Psoas muscle (tissue), 8 donors: Measurements from ENCODE around the gene MYB. TPM values are rescaled to one million over a fixed set of nuclear protein-coding genes. Genes with fewer than 3 reads are reported as not detected.
"Not testable (repeated sequence)": the region's sequence is repeated elsewhere in the genome, so short reads cannot be mapped to it uniquely, and the experiment has no call there.

Source experiments
- ATAC-seq, 4 donors: fragments of 200-7000 bp; cut with Tn5 transposase; one replicate each; pipeline ENCODE4 v1.9.1; 2020; ENCODE audit warnings: moderate library complexity in 3 of 4, mild to moderate bottlenecking in 2 of 4
- DNase-seq, 2 donors: peaks; one replicate each; pipeline ENCODE4 v3.0.0-alpha.2; 2020
- H3K27ac ChIP-seq: fragments of 200-600 bp; one replicate; pipeline ENCODE4 v1.8.0; 2022
- H3K27me3 ChIP-seq, 3 donors: fragments of 200-600 bp in 1 of 3; one replicate each; pipeline versions ENCODE4 v1.6.1 to v1.8.0; 2013 to 2022; ENCODE audit warnings: low read length in 2 of 3, mild to moderate bottlenecking in 2 of 3, moderate library complexity in 1 of 3; ENCODE audit not compliant: insufficient read depth in 3 of 3
- H3K36me3 ChIP-seq, 2 donors: fragments of 200-600 bp in 1 of 2; one replicate each; pipeline versions ENCODE4 v1.6.1 to v1.8.0; 2013 to 2022; ENCODE audit warnings: low read depth in 1 of 2, mild to moderate bottlenecking in 1 of 2, moderate library complexity in 1 of 2; ENCODE audit not compliant: insufficient read depth in 1 of 2
- H3K4me1 ChIP-seq: fragments of 200-600 bp; one replicate; pipeline ENCODE4 v1.8.0; 2022
- H3K4me3 ChIP-seq: fragments of 200-600 bp; one replicate; pipeline ENCODE4 v1.8.0; 2022; ENCODE audit warnings: mild to moderate bottlenecking
- H3K9me3 ChIP-seq: fragments of 200-600 bp; one replicate; pipeline ENCODE4 v1.8.0; 2022
- WGBS, 3 donors: extraction: QIAGEN DNeasy Blood & Tissue Kit; methylation state at CpG; one replicate each; pipeline versions ENCODE4 v1.1.6 to v1.1.7; 2013; 5-methylcytosine and 5-hydroxymethylcytosine counted together
- intact Hi-C, 2 donors: fragments of 100-400 bp; cut with DNase I; formaldehyde crosslinking; loops; one replicate each; pipeline versions ENCODE4 v1.11.0 to v1.14.2; 2022
- polyA plus RNA-seq, 3 donors: library from polyadenylated mRNA; stranded (reverse); fragments of 200-250 nt; gene quantifications; one replicate each; pipeline ENCODE4 v1.2.3, GENCODE V29; 2013
- total RNA-seq, 4 donors: library from RNA; stranded (reverse); fragmentation: NEBNext Ultra II Directional in 2 of 4; extraction: Animal tissue kit (Norgen Biotek cat#: 25700) in 2 of 4; gene quantifications; one replicate each; pipeline versions ENCODE4 v1.2.1 to v1.2.4, GENCODE V29; 2021 to 2023
- TF ChIP-seq, protein P1 (sequence below): fragments of 200-600 bp; IDR thresholded peaks from one replicate; pipeline ENCODE4 v1.8.0; 2022; ENCODE audit warnings: antibody characterized with exemption
- donor health status: healthy with polysubstance abuse.
- donor health status: DM: no; HTN: no; CAD: no; lungs with moderate emphysema.
- donor health status: Bipolar disorder and iron deficiency.
- donor health status: healthy.
- donor health status: DM: yes; HTN: yes; CAD: no.
- donor health status: DM: no; HTN: no; CAD: no.
- donor health status: DM: no; HTN: no; CAD: no.
- donor health status: DM: yes; HTN: yes; CAD: no.

The MYB gene
- total and polyA plus RNA-seq, 7 donors = 0.04 to 0.28 (median 0.05) TPM; not detected in 3

DNA sequence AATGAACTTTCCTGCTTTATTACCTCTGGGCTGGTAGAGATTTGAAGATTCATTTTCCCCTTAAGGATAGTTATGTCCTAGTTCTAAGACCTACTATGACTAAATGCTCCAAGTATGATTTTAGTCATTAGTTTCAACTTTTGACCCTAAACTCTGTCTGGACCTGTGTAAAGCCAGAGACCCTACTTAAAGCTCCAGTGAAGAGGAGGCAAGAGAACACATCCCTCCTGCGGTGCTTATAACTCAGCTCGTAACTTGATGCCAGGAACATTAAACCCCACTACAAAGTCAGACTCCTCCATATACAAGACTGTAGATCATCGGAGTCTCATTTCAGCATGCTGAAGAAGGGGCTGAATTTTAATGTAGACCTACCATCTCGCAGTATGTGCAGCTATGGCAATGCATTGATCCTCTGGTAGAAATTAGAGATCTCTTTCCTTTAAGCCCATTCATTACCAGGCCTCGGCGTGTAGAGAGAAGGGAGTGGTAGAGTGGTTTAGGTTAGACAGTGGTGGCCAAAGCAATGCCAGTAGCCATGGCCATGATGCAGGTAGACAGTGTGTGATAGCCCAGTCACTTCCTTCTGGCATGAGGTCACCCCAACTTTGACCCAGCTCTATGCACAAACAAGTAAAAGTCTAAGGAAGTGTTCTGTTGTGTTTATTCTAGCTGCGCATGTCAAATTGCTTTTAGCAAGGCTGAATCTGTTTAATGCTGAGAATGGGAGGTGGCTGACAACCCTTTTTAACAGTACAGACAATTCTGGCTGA, 34.8 kb upstream of the MYB start:
- no peak for DNase-seq
- H3K27ac ChIP-seq = no peak overlapping the region
- no peaks in the 10 kb centered on the region for H3K27me3 ChIP-seq
- no peaks in the 10 kb centered on the region for H3K36me3 ChIP-seq
- TF ChIP-seq, protein P1, sequence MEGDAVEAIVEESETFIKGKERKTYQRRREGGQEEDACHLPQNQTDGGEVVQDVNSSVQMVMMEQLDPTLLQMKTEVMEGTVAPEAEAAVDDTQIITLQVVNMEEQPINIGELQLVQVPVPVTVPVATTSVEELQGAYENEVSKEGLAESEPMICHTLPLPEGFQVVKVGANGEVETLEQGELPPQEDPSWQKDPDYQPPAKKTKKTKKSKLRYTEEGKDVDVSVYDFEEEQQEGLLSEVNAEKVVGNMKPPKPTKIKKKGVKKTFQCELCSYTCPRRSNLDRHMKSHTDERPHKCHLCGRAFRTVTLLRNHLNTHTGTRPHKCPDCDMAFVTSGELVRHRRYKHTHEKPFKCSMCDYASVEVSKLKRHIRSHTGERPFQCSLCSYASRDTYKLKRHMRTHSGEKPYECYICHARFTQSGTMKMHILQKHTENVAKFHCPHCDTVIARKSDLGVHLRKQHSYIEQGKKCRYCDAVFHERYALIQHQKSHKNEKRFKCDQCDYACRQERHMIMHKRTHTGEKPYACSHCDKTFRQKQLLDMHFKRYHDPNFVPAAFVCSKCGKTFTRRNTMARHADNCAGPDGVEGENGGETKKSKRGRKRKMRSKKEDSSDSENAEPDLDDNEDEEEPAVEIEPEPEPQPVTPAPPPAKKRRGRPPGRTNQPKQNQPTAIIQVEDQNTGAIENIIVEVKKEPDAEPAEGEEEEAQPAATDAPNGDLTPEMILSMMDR = no peak
- intact Hi-C loops = loop anchor here (5.0 to 10.0 kb wide), 3 partner anchors 118 to 278 kb away; no protein-coding TSS in a partner anchor
- ATAC-seq = no peak
- H3K4me3 ChIP-seq = no peak overlapping the region
- peaks cover under 1% of the 10 kb centered on the region for H3K9me3 ChIP-seq
- 70 to 76% (median 70%) methylated on average over 7 of the region's 7 CpGs for WGBS, 3 donors
- no peaks in the 10 kb centered on the region for H3K4me1 ChIP-seq

DNA sequence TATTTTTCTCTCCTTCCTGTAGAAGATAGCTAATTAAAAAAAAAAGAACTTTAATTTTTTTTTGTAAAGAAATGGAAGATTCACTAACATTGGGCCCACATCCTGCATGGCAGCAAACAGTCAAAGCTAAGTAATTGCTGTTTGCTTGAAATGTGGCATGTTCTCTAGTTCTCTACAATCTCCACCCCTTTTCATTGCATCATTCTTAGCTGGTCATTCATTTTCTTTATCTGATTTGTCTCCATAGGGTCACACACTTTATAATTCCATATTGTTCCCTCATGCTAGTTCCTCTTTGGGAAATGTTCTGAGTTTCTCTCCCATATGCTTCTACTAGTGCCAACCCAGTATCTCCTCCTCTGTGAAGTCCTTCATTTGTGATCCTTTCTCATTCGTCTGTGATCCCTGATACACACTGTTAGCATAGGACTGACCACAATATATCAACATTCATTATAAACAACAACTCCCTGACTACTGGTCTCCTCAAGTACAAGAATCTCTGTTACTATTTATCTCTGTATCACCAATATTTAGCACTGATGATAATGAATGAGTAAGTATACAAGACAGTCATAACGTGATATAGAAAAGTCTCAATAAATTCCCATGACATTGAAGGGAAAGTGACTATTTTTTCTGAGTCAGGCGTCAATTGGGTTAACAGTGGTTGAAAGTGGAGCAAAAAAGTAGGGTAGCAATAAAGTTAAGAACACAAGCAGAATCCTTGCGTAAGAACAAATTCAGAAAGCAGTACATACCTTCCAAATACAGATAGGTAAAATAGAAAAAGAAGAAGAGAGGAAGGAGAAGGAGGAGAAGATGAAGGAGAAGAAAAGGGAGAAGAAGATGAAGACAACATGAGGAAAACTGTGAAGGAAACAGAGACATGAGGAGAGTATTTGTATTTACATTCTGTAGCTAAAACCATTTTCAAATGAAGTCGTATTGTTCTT, 33.2 kb upstream of the MYB start:
- Histone ChIP-seq H3K4me3 (no peak overlapping the region), H3K27me3 (no peaks in the 10 kb centered on the region), H3K4me1 (no peaks in the 10 kb centered on the region), H3K9me3 (peaks cover 4% of the 10 kb centered on the region), H3K36me3 (no peaks in the 10 kb centered on the region), H3K27ac (no peak overlapping the region)
- ATAC-seq (no peak), DNase-seq (no peak)
- intact Hi-C loops = loop anchor here (5.0 to 10.0 kb wide), 3 partner anchors 117 to 277 kb away; no protein-coding TSS in a partner anchor
- WGBS, 3 donors = 81 to 88% (median 84%) methylated on average over 5 of the region's 5 CpGs
- TF ChIP-seq, protein P1 = no peak

DNA sequence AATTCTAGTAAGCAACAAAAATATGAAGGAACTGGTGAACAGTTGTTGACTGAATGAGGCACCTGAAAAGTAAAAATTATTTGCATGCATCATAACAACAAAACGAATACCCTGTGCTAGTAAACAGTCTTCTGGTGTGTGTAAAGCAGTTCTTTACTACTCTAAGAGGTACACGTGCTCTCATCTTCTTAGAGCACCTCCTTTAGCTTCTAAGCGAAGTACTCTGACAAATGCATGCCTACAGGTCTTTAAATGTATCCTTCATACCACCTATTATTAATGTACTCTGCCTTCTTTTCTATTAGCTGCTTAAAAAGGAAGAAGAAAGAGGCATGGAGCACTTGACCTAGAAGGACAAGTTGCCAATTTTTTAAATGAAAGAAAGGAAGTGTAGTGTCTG, 32.2 kb upstream of the MYB start:
- DNase-seq (no peak), ATAC-seq (no peak)
- H3K27ac ChIP-seq = no peak overlapping the region
- H3K27me3 ChIP-seq = no peaks in the 10 kb centered on the region
- 65 to 66% (median 65%) methylated on average over 3 of the region's 3 CpGs for WGBS, 3 donors
- H3K4me1 ChIP-seq = no peaks in the 10 kb centered on the region
- peaks cover 4% of the 10 kb centered on the region for H3K9me3 ChIP-seq
- intact Hi-C loops = loop anchor here (5.0 to 10.0 kb wide), 3 partner anchors 116 to 276 kb away; no protein-coding TSS in a partner anchor
- no peak overlapping the region for H3K4me3 ChIP-seq
- TF ChIP-seq, protein P1 = no peak
- H3K36me3 ChIP-seq = no peaks in the 10 kb centered on the region

DNA sequence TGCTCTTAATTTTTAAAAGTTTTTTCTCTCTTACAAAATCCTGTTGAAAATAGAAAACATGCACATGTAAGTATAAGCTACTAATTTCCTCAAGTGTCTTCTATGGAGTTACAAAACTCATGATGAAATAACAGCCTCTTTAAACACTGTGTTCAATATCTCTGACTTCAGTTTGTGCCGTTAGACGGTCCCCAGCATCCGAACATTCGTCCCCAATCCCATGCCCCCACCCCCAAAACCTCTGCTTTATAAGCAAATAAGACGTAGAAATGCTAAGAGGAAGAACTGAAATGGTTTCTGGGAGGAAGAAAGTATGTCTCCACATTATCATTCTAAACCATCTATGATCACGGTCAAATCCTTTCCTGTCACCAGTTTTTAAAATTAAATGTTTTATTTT, 31.7 kb upstream of the MYB start:
- Histone ChIP-seq H3K4me3 (no peak overlapping the region), H3K4me1 (no peaks in the 10 kb centered on the region), H3K9me3 (peaks cover 4% of the 10 kb centered on the region), H3K36me3 (no peaks in the 10 kb centered on the region), H3K27ac (no peak overlapping the region), H3K27me3 (no peaks in the 10 kb centered on the region)
- TF ChIP-seq, protein P1 = no peak
- no peak for ATAC-seq
- 66 to 73% (median 67%) methylated on average over 6 of the region's 6 CpGs for WGBS, 3 donors
- DNase-seq = no peak
- intact Hi-C loops = loop anchor here (5.0 to 10.0 kb wide), 3 partner anchors 115 to 275 kb away; no protein-coding TSS in a partner anchor

DNA sequence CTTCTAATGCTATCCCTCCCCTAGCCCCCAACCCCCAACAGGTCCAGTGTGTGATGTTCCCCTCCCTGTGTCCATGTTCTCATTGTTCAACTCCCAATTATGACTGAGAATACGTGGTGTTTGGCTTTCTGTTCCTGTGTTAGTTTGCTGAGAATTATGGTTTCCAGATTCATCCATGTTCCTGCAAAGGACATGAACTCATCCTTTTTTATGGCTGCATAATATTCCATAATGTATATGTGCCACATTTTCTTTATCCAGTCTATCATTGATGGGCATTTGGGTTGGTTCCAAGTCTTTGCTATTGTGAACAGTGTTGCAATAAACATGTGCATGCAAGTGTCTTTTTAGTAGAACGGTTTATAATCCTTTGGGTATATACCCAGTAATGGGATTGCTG, 30.6 kb upstream of the MYB start:
- H3K27me3 ChIP-seq, H3K9me3 ChIP-seq, ATAC-seq, intact Hi-C loops, H3K4me1 ChIP-seq, H3K27ac ChIP-seq, H3K4me3 ChIP-seq, DNase-seq, H3K36me3 ChIP-seq: not testable (repeated sequence)
- WGBS, 3 donors = 83 to 87% (median 84%) methylated on average over 2 of the region's 2 CpGs

DNA sequence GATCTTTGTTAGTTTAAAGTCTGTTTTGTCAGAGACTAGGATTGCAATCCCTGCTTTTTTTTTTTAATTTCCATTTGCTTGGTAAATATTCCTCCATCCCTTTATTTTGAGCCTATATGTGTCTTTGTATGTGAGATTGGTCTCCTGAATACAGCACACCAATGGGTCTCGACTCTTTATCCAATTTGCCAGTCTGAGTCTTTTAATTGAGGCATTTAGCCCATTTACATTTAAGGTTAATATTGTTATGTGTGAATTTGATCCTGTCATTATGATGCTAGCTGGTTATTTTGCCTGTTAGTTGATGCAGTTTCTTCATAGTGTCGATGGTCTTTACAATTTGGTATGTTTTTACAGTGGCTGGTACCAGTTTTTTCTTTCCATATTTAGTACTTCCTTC, 27.0 kb upstream of the MYB start:
- not testable (repeated sequence) for H3K4me1 ChIP-seq

More for the DNA sequence above, 27.0 kb upstream of the MYB start:
- ATAC-seq, H3K27ac ChIP-seq, intact Hi-C loops, H3K27me3 ChIP-seq, H3K36me3 ChIP-seq, H3K9me3 ChIP-seq, DNase-seq, H3K4me3 ChIP-seq: not testable (repeated sequence)
- WGBS, 3 donors = 84 to 88% (median 87%) methylated on average over 1 to 2 of the region's 2 CpGs
